GM12878 (cell line): ENCODE data around the gene NKX2-3.

ENCODE experiments used
- ASH2L ChIP-seq: fragments of 300-600, 200-600 bp; sonication (generic); IDR thresholded peaks from 2 replicates; pipeline ENCODE4 v1.6.1; 2017; ENCODE audit warnings: low read depth, mild to moderate bottlenecking, borderline replicate concordance
- CTCF ChIP-seq, 3 experiments: IDR thresholded peaks in 2 of 3; conservative IDR thresholded peaks in 1 of 3; 2 replicates each; pipeline ENCODE4 v1.5.1; 2011; ENCODE audit warnings: low read depth in 3 of 3, low read length in 3 of 3, mild to moderate bottlenecking in 3 of 3, control low read depth in 2 of 3, moderate library complexity in 2 of 3, inconsistent platforms in 1 of 3, mixed read lengths in 1 of 3; ENCODE audit not compliant: control insufficient read depth in 2 of 3, insufficient read depth in 1 of 3; ENCODE audit errors: extremely low read depth in 1 of 3
- EGR1 ChIP-seq, 2 experiments: IDR thresholded peaks; 1 replicate in 1 of 2; 2 replicates in 1 of 2; pipeline ENCODE4 v1.6.1; 2011 to 2012; ENCODE audit warnings: low read depth in 2 of 2, low read length in 2 of 2, borderline replicate concordance in 1 of 2, mild to moderate bottlenecking in 1 of 2, moderate library complexity in 1 of 2
- FOXM1 ChIP-seq: IDR thresholded peaks from 2 replicates; pipeline ENCODE4 v1.6.1; 2012; ENCODE audit warnings: low read depth, mild to moderate bottlenecking, inconsistent platforms, low read length, moderate library complexity
- NBN ChIP-seq: fragments of 450-650 bp; IDR thresholded peaks from 2 replicates; pipeline ENCODE4 v1.6.1; 2016
- POU2F2 ChIP-seq: IDR thresholded peaks from 3 replicates; pipeline ENCODE4 v1.6.1; 2011; ENCODE audit warnings: low read depth, mild to moderate bottlenecking, low read length, borderline replicate concordance
- RAD21 ChIP-seq: IDR thresholded peaks from 2 replicates; pipeline ENCODE4 v1.6.1; 2011; ENCODE audit warnings: mild to moderate bottlenecking, low read depth, low read length, moderate library complexity; ENCODE audit not compliant: insufficient read depth
- RFX5 ChIP-seq: IDR thresholded peaks from 2 replicates; pipeline ENCODE4 v1.6.1; 2011; ENCODE audit warnings: low read depth, low read length, improper control_type of control experiment
- TF ChIP-seq, protein P1 (sequence below): fragments of 450-650 bp; IDR thresholded peaks from 2 replicates; pipeline ENCODE4 v1.6.1; 2014; ENCODE audit warnings: mild to moderate bottlenecking
- TF ChIP-seq, protein P2 (sequence below): IDR thresholded peaks from 2 replicates; pipeline ENCODE4 v1.6.1; 2012; ENCODE audit warnings: low read depth, low read length, improper control_type of control experiment

DNA sequence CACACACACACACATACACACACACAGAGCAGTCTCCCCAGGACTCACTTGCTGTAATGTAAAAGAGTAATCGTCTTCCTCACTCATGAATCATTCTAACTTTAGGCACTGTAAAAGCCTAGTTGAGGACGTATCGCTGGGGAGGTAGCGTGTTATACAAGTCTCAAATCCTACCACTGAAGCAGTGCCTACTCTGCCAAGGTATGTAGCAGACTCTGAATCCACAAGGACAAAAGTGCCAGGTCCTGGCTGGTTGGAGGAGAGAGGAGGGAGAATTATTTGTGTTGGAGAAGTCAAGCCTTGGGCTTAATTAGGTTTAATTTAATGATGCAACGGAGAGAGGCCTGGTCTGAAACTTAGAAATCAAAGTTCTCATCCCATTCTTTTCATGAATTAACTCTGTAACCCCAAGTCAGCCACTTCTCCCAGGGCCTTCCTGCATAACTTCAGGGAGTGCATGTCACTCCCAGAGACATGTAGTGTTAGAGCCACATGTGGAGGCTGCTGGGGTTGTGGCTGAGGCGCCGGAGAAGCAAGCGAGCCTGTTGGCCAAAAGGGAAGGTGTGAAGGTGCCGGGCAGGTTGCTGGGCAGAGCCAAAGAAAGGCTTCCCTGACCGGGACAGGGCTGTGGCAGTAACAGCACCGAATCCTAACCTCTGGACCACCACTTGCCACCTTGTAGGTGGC lies 36.7 kb downstream of the NKX2-3 start:
- TF ChIP-seq NBN (no peak), ASH2L (no peak), FOXM1 (no peak), CTCF (IDR thresholded peaks at IDR 0.05 in 2 of 3, conservative IDR thresholded peaks at IDR 0.05 in 1 of 3; ENCODE audit: control insufficient read depth in 2 of 3, extremely low read depth in 1 of 3, insufficient read depth in 1 of 3, low read depth in 3 of 3, low read length in 3 of 3) (no peak), EGR1 (IDR thresholded peaks at IDR 0.05; ENCODE audit: borderline replicate concordance in 1 of 2, low read depth in 2 of 2, low read length in 2 of 2) (no peak), RFX5 (no peak), POU2F2 (no peak), RAD21 (no peak)
- TF ChIP-seq, protein P1, sequence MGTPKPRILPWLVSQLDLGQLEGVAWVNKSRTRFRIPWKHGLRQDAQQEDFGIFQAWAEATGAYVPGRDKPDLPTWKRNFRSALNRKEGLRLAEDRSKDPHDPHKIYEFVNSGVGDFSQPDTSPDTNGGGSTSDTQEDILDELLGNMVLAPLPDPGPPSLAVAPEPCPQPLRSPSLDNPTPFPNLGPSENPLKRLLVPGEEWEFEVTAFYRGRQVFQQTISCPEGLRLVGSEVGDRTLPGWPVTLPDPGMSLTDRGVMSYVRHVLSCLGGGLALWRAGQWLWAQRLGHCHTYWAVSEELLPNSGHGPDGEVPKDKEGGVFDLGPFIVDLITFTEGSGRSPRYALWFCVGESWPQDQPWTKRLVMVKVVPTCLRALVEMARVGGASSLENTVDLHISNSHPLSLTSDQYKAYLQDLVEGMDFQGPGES: no peak
- TF ChIP-seq, protein P2, sequence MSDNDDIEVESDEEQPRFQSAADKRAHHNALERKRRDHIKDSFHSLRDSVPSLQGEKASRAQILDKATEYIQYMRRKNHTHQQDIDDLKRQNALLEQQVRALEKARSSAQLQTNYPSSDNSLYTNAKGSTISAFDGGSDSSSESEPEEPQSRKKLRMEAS: no peak
